ENCODE results near the gene SMIM28. TPM values are rescaled to one million over a fixed set of nuclear protein-coding genes. Genes with fewer than 3 reads are reported as not detected.

The SMIM28 gene
- total RNA-seq, 4 donors from 2014 or later: not detected

GRCh38 chr6:138371720-138372119, 6.0 kb upstream of the SMIM28 start:
- H3K36me3 ChIP-seq: no peaks in the 10 kb centered on the region
- H3K9me3 ChIP-seq: no peaks in the 10 kb centered on the region
- H3K27ac ChIP-seq: no peak overlapping the region
- intact Hi-C loops (cut with DNase I): no loop called here
- DNase-seq: no peak
- no peak overlapping the region for H3K4me3 ChIP-seq (replicated peaks in 1 of 3)
- TF ChIP-seq POLR2A (IDR thresholded peaks at IDR 0.05): no peak
- no peak for TF ChIP-seq CTCF (IDR thresholded peaks at IDR 0.05)
- H3K27me3 ChIP-seq: no peaks in the 10 kb centered on the region
- 49 to 59% methylated on average over 3 of the region's 3 CpGs for WGBS, 2 donors
- no peaks in the 10 kb centered on the region for H3K4me1 ChIP-seq

GRCh38 chr6:138372711-138373463, 4.8 kb upstream of the SMIM28 start:
- intact Hi-C loops (cut with DNase I): no loop called here
- no peak for DNase-seq
- Histone ChIP-seq H3K27me3 (no peaks in the 10 kb centered on the region), H3K4me1 (no peaks in the 10 kb centered on the region), H3K4me3 (replicated peaks in 1 of 3) (no peak overlapping the region), H3K36me3 (no peaks in the 10 kb centered on the region), H3K27ac (no peak overlapping the region), H3K9me3 (no peaks in the 10 kb centered on the region)
- TF ChIP-seq CTCF (IDR thresholded peaks at IDR 0.05) (no peak), POLR2A (IDR thresholded peaks at IDR 0.05) (no peak)

GRCh38 chr6:138374230-138374629, 3.5 kb upstream of the SMIM28 start:
- Histone ChIP-seq H3K36me3 (no peaks in the 10 kb centered on the region), H3K27ac (no peak overlapping the region), H3K27me3 (no peaks in the 10 kb centered on the region), H3K4me1 (no peaks in the 10 kb centered on the region), H3K9me3 (no peaks in the 10 kb centered on the region), H3K4me3 (replicated peaks in 1 of 3) (no peak overlapping the region)
- intact Hi-C loops (cut with DNase I): no loop called here
- TF ChIP-seq CTCF (IDR thresholded peaks at IDR 0.05) (no peak), POLR2A (IDR thresholded peaks at IDR 0.05) (no peak)
- no peak for DNase-seq

GRCh38 chr6:138374815-138375214, 2.9 kb upstream of the SMIM28 start:
- H3K9me3 ChIP-seq: no peaks in the 10 kb centered on the region
- H3K4me1 ChIP-seq: no peaks in the 10 kb centered on the region
- TF ChIP-seq POLR2A (IDR thresholded peaks at IDR 0.05): no peak
- TF ChIP-seq CTCF (IDR thresholded peaks at IDR 0.05): no peak
- no peak overlapping the region for H3K4me3 ChIP-seq (replicated peaks in 1 of 3)
- DNase-seq: no peak
- no peaks in the 10 kb centered on the region for H3K36me3 ChIP-seq
- H3K27me3 ChIP-seq: no peaks in the 10 kb centered on the region
- intact Hi-C loops (cut with DNase I): no loop called here
- 92 to 95% methylated on average over 2 of the region's 2 CpGs for WGBS, 2 donors
- no peak overlapping the region for H3K27ac ChIP-seq

GRCh38 chr6:138377042-138377441, 663 bp upstream of the SMIM28 start:
- Histone ChIP-seq H3K9me3 (no peaks in the 10 kb centered on the region), H3K27ac (no peak overlapping the region), H3K36me3 (no peaks in the 10 kb centered on the region), H3K27me3 (no peaks in the 10 kb centered on the region), H3K4me1 (no peaks in the 10 kb centered on the region), H3K4me3 (replicated peaks in 1 of 3) (no peak overlapping the region)
- no peak for TF ChIP-seq CTCF (IDR thresholded peaks at IDR 0.05)
- TF ChIP-seq POLR2A (IDR thresholded peaks at IDR 0.05): no peak
- intact Hi-C loops (cut with DNase I): no loop called here
- no peak for DNase-seq
